Testis (tissue), 2 donors: Measurements from ENCODE around the gene IRF1.

ENCODE experiments used
- POLR2A ChIP-seq: fragments of 450-650 bp; IDR thresholded peaks from one replicate; pipeline ENCODE4 v1.6.1; 2017; ENCODE audit warnings: antibody characterized with exemption, mild to moderate bottlenecking, moderate library complexity
- TF ChIP-seq, protein P1 (sequence below), 3 experiments: fragments of 450-650 bp in 2 of 3; fragments of 200-600 bp in 1 of 3; sonication (generic) in 1 of 3; IDR thresholded peaks; one replicate each; pipeline ENCODE4 v1.5.1; 2016 to 2019; ENCODE audit warnings: antibody characterized with exemption in 3 of 3, mild to moderate bottlenecking in 2 of 3, moderate library complexity in 1 of 3

GRCh38 chr5:132489051-132489770 lies 1.4 kb downstream of the IRF1 start:
- TF ChIP-seq, protein P1, sequence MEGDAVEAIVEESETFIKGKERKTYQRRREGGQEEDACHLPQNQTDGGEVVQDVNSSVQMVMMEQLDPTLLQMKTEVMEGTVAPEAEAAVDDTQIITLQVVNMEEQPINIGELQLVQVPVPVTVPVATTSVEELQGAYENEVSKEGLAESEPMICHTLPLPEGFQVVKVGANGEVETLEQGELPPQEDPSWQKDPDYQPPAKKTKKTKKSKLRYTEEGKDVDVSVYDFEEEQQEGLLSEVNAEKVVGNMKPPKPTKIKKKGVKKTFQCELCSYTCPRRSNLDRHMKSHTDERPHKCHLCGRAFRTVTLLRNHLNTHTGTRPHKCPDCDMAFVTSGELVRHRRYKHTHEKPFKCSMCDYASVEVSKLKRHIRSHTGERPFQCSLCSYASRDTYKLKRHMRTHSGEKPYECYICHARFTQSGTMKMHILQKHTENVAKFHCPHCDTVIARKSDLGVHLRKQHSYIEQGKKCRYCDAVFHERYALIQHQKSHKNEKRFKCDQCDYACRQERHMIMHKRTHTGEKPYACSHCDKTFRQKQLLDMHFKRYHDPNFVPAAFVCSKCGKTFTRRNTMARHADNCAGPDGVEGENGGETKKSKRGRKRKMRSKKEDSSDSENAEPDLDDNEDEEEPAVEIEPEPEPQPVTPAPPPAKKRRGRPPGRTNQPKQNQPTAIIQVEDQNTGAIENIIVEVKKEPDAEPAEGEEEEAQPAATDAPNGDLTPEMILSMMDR (IDR thresholded peaks at IDR 0.05) = no peak
- no peak for TF ChIP-seq POLR2A
